T-helper 2 cell treated with Interferon-gamma antibody and Interleukin-4, amounts not matched to agents 100 ng/mL and 5 ng/mL, for 36 hours (primary cell): Measurements from ENCODE around the gene APOBEC2. TPM values are rescaled to one million over a fixed set of nuclear protein-coding genes. Genes with fewer than 3 reads are reported as not detected.

Experiments
- intact Hi-C: fragments of 100-400 bp; cut with micrococcal nuclease; formaldehyde crosslinking; loops from one replicate; pipeline ENCODE4 v1.15.1; 2023
- total RNA-seq: library from RNA; stranded (reverse); gene quantifications from 2 replicates; pipeline ENCODE4 v1.2.3, GENCODE V29; 2022

Gene APOBEC2
- total RNA-seq, 1 donor from 2014 or later, result not detected

DNA sequence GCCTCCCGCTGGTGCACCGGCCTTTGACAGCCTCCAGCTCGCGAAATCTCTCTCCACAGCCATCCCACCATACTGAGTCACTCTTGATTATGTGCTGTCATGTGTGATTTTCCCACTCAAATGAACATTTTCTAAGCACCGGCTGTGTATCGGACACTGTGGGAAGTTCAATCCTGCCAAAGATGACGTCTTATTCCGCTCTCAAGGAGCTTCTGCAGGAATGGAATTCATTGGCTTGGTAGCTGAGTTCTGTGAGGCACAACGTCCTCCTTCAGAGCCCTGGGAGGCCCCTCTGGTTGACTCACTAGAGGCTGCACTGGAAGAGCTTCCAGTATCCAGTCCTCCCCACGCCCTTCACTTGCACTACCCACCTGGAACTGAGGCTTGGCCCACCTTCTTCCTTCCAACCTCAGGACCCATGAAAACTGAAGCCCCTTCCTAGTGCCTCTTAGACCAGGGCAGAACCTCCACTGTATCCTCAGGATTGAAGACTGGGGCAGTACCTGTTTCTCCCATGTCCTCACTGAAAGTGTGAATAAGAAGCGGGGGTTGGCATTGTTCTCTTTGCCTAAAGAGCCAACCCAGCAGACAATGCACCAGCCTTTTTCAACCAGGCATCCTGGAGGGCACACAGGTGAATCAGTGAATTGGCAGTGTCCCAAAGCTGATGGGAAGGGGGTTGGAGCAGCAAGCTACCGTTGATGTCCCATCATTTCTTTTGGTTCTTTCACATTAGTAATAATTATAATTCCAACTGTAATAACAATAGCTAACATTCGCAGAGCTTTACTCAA is 15.7 kb upstream of the APOBEC2 start:
- intact Hi-C loops, result no loop called here

DNA sequence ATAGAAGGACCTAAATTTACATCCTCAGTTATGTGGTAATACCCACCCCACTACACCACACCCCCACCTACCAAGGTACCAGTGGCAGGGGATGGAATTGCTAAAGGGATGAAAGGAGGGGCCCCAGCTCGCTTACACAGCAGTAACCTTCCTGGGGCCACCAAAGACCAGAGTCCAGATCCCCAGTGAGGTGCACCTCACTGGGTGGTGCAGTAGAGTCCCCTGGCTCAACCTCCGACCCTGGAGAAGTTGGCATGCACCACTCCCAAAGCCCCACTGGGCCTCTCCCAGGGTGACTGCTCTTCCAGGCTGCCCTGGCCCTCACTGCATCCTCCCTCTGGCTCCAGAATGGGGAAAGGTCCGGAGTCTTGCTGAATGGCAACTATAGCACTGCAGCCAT is 14.8 kb upstream of the APOBEC2 start:
- intact Hi-C loops, result no loop called here

- intact Hi-C loops, result loop anchor here (1.0 kb wide), 2 partner anchors 10 to 33 kb away; no protein-coding TSS in a partner anchor
Observed at GRCh38 chr6:41039060-41039998, 13.7 kb upstream of the APOBEC2 start, which contains the start of gene UNC5CL. UNC5CL (minus strand) TSS chr6:41039221; CDS start chr6:41035074, 4,147 bp downstream.

DNA sequence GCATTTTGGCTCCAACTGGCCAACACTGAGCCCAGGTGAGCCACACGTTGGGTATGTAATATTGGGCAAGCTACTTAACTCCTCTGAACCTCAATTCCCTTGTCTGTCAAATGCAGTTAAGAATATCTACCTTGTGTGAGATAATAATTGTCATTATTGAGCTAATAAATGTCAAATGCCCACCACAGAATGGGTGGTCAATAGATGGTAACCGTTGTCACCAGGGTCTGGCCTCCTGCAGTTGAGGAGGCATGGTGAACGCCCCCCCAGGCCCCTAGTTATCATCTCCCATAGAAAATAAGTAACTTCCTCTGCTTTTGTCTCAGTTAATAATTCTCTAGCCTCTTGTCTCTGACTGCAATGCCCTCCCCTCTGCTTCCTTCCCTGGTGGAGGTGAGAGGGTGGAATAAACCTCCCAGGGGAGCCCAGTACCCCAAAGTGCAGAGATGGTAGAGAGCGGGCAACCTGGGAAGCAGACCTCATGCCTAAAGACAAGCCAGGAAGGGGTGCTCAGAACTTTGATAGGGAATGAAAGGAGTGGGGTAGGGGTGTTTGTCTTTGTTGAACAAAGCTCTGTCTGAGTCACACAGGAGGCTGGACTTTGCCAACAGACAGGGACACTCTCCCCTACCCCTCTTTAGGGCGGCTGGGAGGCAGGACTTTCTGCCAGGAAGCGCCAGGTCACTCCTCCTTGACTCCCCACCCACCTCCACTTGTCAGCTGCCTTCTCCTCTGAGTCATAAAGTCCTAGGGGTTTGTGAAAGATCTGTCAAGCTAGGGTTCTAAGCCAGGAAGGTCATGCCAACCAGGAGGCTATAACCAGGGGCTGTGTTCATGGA is 12.7 kb upstream of the APOBEC2 start:
- intact Hi-C loops, result no loop called here

DNA sequence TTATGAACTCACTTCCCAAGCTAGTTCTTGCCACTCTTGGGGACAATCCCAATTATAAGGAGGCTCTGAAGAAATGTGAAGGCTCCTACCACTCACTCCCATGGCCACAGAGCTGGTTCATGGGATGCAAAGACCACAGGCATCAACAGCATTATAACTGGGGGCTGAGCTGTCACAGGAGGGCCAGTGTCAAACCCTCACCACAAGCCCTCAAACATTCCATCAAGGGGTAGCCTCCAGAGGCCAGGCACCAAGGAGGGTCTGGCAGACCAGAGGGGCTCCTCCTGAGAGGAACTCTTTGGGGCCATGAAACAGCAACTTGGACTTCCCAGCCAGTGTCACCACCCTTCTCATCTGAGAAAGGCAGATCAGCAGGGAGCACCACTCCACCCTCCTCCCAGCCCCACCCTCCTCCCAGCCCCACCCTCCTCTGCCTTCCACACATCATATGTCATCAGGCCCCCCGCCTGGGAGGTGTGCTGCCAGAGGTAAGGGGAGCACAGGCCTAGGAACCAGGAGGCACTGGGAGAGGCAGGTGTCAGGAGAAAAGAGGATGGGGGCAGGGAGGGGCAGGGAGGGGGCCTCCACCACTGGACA is 12.0 kb upstream of the APOBEC2 start:
- intact Hi-C loops, result no loop called here

- intact Hi-C loops, result no loop called here
Observed at GRCh38 chr6:41042226-41043055, 10.6 kb upstream of the APOBEC2 start, which contains the start of gene TSPO2. TSPO2 (plus strand) TSS chr6:41042467; CDS start chr6:41042986, 519 bp downstream.

- intact Hi-C loops, result no loop called here
Observed at GRCh38 chr6:41043151-41043550, 9.9 kb upstream of the APOBEC2 start.

DNA sequence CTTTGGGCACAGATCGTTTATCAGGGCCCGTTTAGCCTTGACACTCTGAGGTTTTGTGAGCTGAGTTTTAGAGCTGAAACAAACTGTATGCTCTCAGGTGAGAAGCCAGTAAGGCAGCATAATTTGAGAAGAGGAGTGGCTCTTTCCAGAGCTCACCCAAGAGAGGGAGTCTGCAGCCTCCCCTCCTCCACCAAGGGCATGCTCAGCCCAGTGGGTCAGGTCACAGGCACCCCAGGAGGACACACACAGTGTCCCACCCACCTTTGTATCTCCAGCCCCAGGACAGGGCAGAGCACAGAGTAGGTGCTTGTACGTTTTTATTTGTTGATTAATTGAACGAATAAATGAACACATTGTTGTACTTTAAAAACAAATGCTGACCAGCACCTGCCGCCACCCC is 7.3 kb upstream of the APOBEC2 start:
- intact Hi-C loops, result no loop called here

GRCh38 chr6:41046084-41046483 is 6.9 kb upstream of the APOBEC2 start:
- intact Hi-C loops, result no loop called here

GRCh38 chr6:41047306-41047705 is 5.7 kb upstream of the APOBEC2 start:
- intact Hi-C loops, result no loop called here

DNA sequence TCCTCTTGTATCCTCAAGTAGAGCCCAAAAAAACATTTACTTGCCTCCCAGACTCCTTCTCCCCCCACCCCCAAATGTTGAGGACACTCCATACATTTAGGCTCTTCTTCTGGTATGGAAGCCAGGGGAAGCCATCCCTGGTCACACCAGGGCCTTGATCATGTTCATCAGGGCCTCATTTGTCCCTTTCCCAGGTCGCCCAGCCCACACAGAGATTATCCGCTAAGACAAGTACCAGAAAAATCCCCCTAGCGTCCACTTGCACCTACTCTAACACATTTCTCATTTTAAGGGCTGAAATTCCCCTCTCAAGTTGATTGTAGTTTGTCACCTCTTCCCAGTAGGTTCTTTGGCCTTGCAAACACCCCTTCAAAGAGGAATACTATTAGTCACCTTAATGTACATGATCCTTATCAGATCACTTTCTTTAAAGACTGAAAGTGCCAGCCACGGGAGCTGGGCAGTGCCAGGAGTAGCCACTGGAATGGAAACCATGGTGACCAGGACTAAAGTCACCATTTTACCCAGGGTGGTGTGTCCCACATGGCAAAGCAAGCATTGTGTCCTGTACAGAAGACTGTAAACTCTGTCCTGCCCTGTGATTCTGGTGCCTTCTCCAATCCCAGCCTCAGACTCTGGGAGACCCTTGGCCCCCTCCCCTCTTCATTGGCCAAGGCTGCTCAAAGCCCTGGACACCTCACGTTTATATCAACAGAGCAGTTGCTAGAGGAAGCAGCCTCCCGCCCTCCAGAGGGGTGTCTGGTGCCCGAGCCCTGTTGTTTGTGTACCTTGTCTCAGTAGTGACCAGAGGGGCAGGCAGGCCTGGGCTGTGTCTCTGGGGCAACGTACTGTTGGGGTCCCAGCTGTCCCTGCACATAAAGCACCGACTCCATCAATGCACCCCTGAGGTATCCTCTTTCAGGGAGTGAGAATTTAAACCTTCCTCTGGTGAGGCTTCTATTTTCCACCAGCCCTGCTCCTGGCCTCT is 5.0 kb upstream of the APOBEC2 start:
- intact Hi-C loops, result no loop called here

- intact Hi-C loops, result no loop called here
Observed at GRCh38 chr6:41049521-41049920, 3.5 kb upstream of the APOBEC2 start.

GRCh38 chr6:41049955-41050354 is 3.0 kb upstream of the APOBEC2 start:
- intact Hi-C loops, result no loop called here

- intact Hi-C loops, result no loop called here
Observed at GRCh38 chr6:41050536-41050935, 2.5 kb upstream of the APOBEC2 start.

DNA sequence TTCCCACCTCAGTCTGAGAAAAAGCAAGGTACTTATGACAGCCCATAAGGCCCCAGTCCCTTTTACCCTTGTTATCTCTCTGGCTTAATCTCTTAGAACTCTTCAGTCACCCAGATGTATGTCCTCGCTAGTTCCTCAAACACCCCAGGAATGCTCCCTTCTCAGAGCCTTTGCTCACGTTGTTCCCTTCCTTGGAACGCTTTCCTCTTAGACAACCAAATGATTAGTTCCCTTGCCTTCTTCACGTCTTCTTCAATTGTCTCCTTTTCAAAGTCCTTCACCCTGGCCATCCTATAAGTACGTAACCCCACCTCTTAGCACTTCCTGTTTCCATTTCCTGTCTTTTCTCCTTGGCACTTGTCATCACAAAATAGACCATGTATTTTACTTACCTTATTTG is 1.1 kb upstream of the APOBEC2 start:
- intact Hi-C loops, result loop anchor here (1.0 kb wide), 1 partner anchor 25 kb away; no protein-coding TSS in a partner anchor

DNA sequence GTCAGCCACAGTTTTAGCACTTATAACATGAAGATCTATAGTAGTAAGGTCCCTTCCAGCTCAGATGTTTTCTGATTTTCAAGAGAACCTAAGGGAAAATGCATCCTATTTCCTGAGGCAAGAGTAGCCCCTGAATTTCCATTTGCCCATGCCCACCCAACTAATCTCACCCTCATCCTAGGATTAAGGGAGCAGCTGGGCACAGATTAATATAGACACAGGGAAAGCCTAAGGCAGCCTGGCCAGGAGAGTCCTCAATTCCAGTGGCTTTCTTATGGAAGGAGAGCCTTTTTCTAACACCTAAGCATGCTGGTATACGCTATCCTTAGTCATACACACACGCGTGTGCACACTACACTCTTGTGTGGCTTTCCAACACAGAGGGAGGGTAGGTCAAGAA is 1.5 kb downstream of the APOBEC2 start:
- intact Hi-C loops, result no loop called here

DNA sequence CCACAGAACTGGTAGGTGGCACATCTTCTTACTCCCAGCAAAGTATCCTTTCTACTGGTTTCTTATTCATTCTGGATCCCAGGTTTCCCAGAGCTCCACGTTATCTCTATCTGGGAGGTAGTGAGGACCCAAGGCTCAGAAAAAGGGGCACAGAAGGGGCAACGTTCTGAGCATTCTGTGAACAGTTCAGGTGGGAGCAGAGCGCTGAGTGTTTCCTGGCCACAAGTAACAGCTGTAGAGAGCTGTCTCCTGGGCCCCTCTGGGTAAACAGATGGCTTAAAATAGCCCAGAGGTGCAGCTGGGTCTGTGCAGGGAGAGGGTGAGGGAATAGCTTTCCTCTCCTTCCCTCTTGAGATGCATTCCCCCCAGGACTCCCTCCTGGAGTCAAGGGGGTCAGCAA is 2.1 kb downstream of the APOBEC2 start:
- intact Hi-C loops, result no loop called here

DNA sequence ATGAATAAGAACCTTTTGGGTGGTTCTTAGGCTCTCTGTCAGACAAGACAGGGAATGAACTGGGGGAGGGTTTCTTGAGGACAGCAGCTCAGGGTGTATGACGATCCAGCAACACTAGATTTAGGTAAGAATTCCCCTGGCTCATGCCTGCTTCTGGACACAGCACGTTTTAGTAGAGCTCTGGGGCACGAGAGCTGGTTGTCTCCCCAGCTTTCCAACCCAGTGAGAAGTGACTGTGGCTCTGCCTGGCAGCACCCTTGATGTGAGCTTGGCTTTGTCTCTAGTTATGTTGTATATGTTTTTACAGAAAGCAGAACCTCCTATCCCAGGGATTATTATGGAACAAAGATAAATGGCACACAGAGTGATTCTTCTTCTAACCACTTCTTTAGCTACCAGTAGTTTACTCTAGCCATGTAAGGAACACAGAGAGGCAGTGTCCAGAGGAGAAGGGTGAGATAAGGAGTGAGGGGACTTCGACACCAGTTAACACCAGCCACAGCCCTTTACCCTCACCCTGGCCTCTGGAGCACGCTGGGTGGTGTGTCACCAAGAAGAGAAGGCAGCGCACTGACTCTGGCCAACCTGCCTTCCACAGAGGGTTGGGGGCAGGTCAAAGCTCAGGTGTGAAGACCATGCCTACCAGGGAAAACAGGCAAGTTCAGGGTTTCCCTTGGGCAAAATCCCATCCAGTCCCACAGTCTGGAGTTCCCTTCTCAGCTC is 3.9 kb downstream of the APOBEC2 start:
- intact Hi-C loops, result no loop called here
